GM23338 (cell line): Measurements from ENCODE around the gene GDPD4. TPM values are rescaled to one million over a fixed set of nuclear protein-coding genes. Genes with fewer than 3 reads are reported as not detected.

Experiments used
- ATAC-seq: fragments of 200-7000 bp; cut with Tn5 transposase; 3 replicates; pipeline ENCODE4 v1.9.1; 2020
- DNase-seq: peaks from one replicate; pipeline ENCODE4 v3.0.0-alpha.2; 2015; ENCODE audit warnings: low spot score
- H2AFZ ChIP-seq: fragments of 200-600 bp; sonication (generic); 2 replicates; pipeline ENCODE4 v1.8.0; 2016; ENCODE audit warnings: antibody characterized with exemption, mild to moderate bottlenecking, moderate library complexity
- H3F3A ChIP-seq: fragments of 200-600 bp; sonication (generic); replicated peaks from 2 replicates; pipeline ENCODE4 v1.8.0; 2017; ENCODE audit warnings: antibody characterized with exemption, mixed run types, low read depth
- H3K27ac ChIP-seq: fragments of 200-600 bp; sonication (generic); 2 replicates; pipeline ENCODE4 v1.6.1; 2016; ENCODE audit warnings: low read depth
- H3K27me3 ChIP-seq: fragments of 200-600 bp; sonication (generic); 2 replicates; pipeline ENCODE4 v1.8.0; 2016; ENCODE audit warnings: mild to moderate bottlenecking, mixed run types, moderate library complexity; ENCODE audit not compliant: insufficient read depth
- H3K36me3 ChIP-seq: fragments of 200-600 bp; sonication (generic); 2 replicates; pipeline ENCODE4 v1.8.0; 2016; ENCODE audit warnings: mild to moderate bottlenecking; ENCODE audit not compliant: insufficient read depth
- H3K4me1 ChIP-seq: fragments of 200-600 bp; sonication (generic); 2 replicates; pipeline ENCODE4 v1.8.0; 2016; ENCODE audit warnings: mild to moderate bottlenecking, moderate library complexity; ENCODE audit not compliant: insufficient read depth
- H3K4me2 ChIP-seq: fragments of 200-600 bp; sonication (generic); 2 replicates; pipeline ENCODE4 v1.7.1; 2017; ENCODE audit warnings: mixed run types
- H3K4me3 ChIP-seq: fragments of 200-600 bp; sonication (generic); 2 replicates; pipeline ENCODE4 v1.6.1; 2016; ENCODE audit warnings: mixed run types
- H3K79me2 ChIP-seq: fragments of 200-600 bp; sonication (generic); replicated peaks from 2 replicates; pipeline ENCODE4 v1.8.0; 2017; ENCODE audit warnings: mild to moderate bottlenecking; ENCODE audit not compliant: insufficient read depth
- H3K9me2 ChIP-seq: fragments of 200-600 bp; sonication (generic); 2 replicates; pipeline ENCODE4 v1.8.0; 2017; ENCODE audit not compliant: insufficient read depth
- H4K20me1 ChIP-seq: fragments of 200-600 bp; sonication (generic); replicated peaks from 2 replicates; pipeline ENCODE4 v1.8.0; 2017; ENCODE audit warnings: mild to moderate bottlenecking; ENCODE audit not compliant: insufficient read depth
- H3K27ac Mint-ChIP-seq: 2 replicates; pipeline ENCODE4 v1.8.0; 2020; ENCODE audit warnings: inconsistent platforms, mild to moderate bottlenecking, moderate library complexity, mixed read lengths
- H3K27me3 Mint-ChIP-seq: 3 replicates; pipeline ENCODE4 v1.8.0; 2022; ENCODE audit warnings: low read depth, mild to moderate bottlenecking, moderate library complexity, mixed read lengths, inconsistent platforms; ENCODE audit not compliant: insufficient read depth, poor library complexity
- H3K36me3 Mint-ChIP-seq: 3 replicates; pipeline ENCODE4 v1.8.0; 2021; ENCODE audit warnings: low read depth, mild to moderate bottlenecking, inconsistent platforms, moderate library complexity, mixed read lengths
- H3K4me1 Mint-ChIP-seq: 3 replicates; pipeline ENCODE4 v1.8.0; 2020; ENCODE audit warnings: mild to moderate bottlenecking, inconsistent platforms, mixed read lengths
- H3K4me3 Mint-ChIP-seq: 3 replicates; pipeline ENCODE4 v1.8.0; 2021; ENCODE audit warnings: moderate library complexity, mild to moderate bottlenecking, inconsistent platforms, mixed read lengths
- H3K9me3 Mint-ChIP-seq: 3 replicates; pipeline ENCODE4 v1.8.0; 2020; ENCODE audit warnings: moderate library complexity, mild to moderate bottlenecking, inconsistent platforms, mixed read lengths
- CREB1 ChIP-seq: fragments of 250-450 bp; sonication (Bioruptor Pico); IDR thresholded peaks from 2 replicates; pipeline ENCODE4 v1.5.0; 2020; ENCODE audit warnings: low read depth, mild to moderate bottlenecking, moderate library complexity
- EZH2 ChIP-seq: fragments of 200-600 bp; sonication (generic); IDR thresholded peaks from one replicate; pipeline ENCODE4 v1.8.0; 2017; ENCODE audit warnings: antibody characterized with exemption, mild to moderate bottlenecking, low read depth; ENCODE audit not compliant: unreplicated experiment
- EZH2phosphoT487 ChIP-seq: fragments of 200-600 bp; sonication (generic); IDR thresholded peaks from one replicate; pipeline ENCODE4 v1.8.1; 2018; ENCODE audit warnings: antibody characterized with exemption; ENCODE audit not compliant: unreplicated experiment
- JUNB ChIP-seq: IDR thresholded peaks from one replicate; pipeline ENCODE4 v1.6.1; 2016; ENCODE audit warnings: antibody characterized with exemption; ENCODE audit not compliant: unreplicated experiment
- NANOG ChIP-seq: IDR thresholded peaks from 2 replicates; pipeline ENCODE4 v1.6.1; 2016; ENCODE audit warnings: antibody characterized with exemption, borderline replicate concordance
- POLR2AphosphoS5 ChIP-seq: IDR thresholded peaks from 2 replicates; pipeline ENCODE4 v1.6.1; 2016; ENCODE audit warnings: antibody characterized with exemption, low read depth
- STAT1 ChIP-seq: IDR thresholded peaks from one replicate; pipeline ENCODE4 v1.6.1; 2016; ENCODE audit warnings: antibody characterized with exemption; ENCODE audit not compliant: unreplicated experiment
- ZNF331 ChIP-seq: fragments of 250-450 bp; sonication (Bioruptor Pico); IDR thresholded peaks from 2 replicates; pipeline ENCODE4 v1.5.0; 2020; ENCODE audit warnings: low read depth, mild to moderate bottlenecking, moderate library complexity
- polyA plus RNA-seq: library from polyadenylated mRNA; unstranded; fragments of >200 nt; fragmentation: Nextera tagmentation; extraction: Ambion mirVana; gene quantifications from 2 replicates; pipeline ENCODE4 v1.2.1, GENCODE V29; 2016
- total RNA-seq: library from RNA; depleted of rRNA; stranded (reverse); fragments of >200 nt; shearing (Covaris generic); gene quantifications from 2 replicates; pipeline ENCODE4 v1.2.3, GENCODE V29; 2014
- TF ChIP-seq, protein P1 (sequence below), 2 experiments: fragments of 200-600 bp in 1 of 2; sonication (generic) in 1 of 2; conservative IDR thresholded peaks; 2 replicates each; pipeline versions ENCODE4 v1.5.1 to v1.6.1; 2016 to 2017; ENCODE audit warnings: antibody characterized with exemption in 2 of 2, low read depth in 2 of 2, mild to moderate bottlenecking in 2 of 2, moderate library complexity in 1 of 2
- TF ChIP-seq, protein P2 (sequence below): IDR thresholded peaks from one replicate; pipeline ENCODE4 v1.6.1; 2018; ENCODE audit warnings: antibody characterized with exemption; ENCODE audit not compliant: unreplicated experiment

GDPD4 gene
- total and polyA plus RNA-seq, 2 experiments from 2014 or later: not detected

GRCh38 chr11:77188633-77189491 lies 112.6 kb downstream of the GDPD4 start:
- H2AFZ ChIP-seq: no peak overlapping the region
- H3K4me1 Mint-ChIP-seq: peaks cover 16% of the 10 kb centered on the region
- H3K9me2 ChIP-seq: 0 out of 2 replicates have a peak, but pooled peaks cover 7% of the 10 kb centered on the region
- peaks cover 4% of the 10 kb centered on the region; the same call in 1 of the 2 replicates for H3K4me1 ChIP-seq
- no peaks in the 10 kb centered on the region for H3K36me3 ChIP-seq
- no peak overlapping the region for H3K27ac ChIP-seq
- H3K4me3 ChIP-seq: no peak overlapping the region
- H3K4me3 Mint-ChIP-seq: no peak overlapping the region
- H3K4me2 ChIP-seq: no peak overlapping the region
- ATAC-seq (peak; percentile 74), DNase-seq (peak; percentile 64)
- H3K36me3 Mint-ChIP-seq: no peaks in the 10 kb centered on the region
- peaks cover 12% of the 10 kb centered on the region for H3K27me3 Mint-ChIP-seq
- TF ChIP-seq, protein P1, sequence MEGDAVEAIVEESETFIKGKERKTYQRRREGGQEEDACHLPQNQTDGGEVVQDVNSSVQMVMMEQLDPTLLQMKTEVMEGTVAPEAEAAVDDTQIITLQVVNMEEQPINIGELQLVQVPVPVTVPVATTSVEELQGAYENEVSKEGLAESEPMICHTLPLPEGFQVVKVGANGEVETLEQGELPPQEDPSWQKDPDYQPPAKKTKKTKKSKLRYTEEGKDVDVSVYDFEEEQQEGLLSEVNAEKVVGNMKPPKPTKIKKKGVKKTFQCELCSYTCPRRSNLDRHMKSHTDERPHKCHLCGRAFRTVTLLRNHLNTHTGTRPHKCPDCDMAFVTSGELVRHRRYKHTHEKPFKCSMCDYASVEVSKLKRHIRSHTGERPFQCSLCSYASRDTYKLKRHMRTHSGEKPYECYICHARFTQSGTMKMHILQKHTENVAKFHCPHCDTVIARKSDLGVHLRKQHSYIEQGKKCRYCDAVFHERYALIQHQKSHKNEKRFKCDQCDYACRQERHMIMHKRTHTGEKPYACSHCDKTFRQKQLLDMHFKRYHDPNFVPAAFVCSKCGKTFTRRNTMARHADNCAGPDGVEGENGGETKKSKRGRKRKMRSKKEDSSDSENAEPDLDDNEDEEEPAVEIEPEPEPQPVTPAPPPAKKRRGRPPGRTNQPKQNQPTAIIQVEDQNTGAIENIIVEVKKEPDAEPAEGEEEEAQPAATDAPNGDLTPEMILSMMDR (conservative IDR thresholded peaks at IDR 0.05; ENCODE audit: low read depth in 2 of 2): peak in 1 of 2 experiments; percentile 7; a peak in 1 of 4 replicates
- TF ChIP-seq CREB1 (CRISPR knock-in tag) (no peak), ZNF331 (CRISPR knock-in tag) (no peak), EZH2 (no peak), POLR2AphosphoS5 (no peak)
- no peaks in the 10 kb centered on the region for H3K27me3 ChIP-seq
- no peaks in the 10 kb centered on the region for H4K20me1 ChIP-seq
- H3K9me3 Mint-ChIP-seq: no peaks in the 10 kb centered on the region
- H3K27ac Mint-ChIP-seq: peak overlapping the region; percentile 47
- no peaks in the 10 kb centered on the region for H3K79me2 ChIP-seq
- no peaks in the 10 kb centered on the region; the same call in 1 of the 2 replicates for H3F3A ChIP-seq

DNA sequence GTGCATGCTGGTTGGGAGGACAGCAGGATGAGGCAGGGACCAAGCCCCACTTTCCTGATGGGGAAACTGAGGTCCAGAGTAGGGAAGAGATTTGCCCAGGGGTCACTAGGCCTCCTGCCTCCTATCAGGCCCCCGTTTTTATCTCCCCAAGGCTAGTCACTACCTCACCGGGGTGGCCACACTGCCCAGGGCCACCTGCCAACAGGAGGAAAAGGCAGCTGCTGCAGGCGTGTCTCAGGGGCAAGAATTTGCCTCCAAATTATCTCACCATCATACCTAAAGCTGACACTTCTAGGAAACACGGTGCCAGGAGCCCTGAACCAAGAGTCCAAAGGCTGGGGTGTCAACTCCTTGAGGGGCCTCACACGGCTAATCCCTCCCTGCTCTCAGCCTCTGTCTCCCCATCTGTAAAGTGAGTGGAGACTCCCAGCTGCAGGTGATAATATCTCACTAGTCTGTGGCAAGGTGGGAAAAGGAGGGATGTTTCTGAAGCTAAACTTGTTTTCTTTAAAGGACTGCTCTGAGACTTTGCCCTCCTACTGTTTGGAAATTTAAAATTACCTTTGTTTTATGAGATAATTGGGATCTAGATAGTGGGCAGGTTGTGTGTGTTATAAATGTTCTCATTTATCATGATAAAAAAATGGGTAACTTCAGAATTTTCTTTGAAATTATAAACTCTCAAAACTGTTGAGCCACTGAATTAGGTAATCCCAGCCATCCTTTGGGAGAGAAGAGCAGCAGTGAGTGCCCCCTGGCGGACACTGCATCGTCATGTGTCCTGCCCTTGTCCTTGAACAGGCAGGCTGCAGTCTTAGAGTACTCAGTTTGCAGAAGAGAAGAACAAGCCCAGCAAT lies 113.5 kb downstream of the GDPD4 start:
- Histone ChIP-seq H3K4me2 (no peak overlapping the region), H3K4me1 (peaks cover 4% of the 10 kb centered on the region; the same call in 1 of the 2 replicates), H3K36me3 (no peaks in the 10 kb centered on the region), H3F3A (no peaks in the 10 kb centered on the region; the same call in 1 of the 2 replicates), H3K27ac (no peak overlapping the region), H3K9me2 (0 out of 2 replicates have a peak, but pooled peaks cover 3% of the 10 kb centered on the region), H3K27me3 (no peaks in the 10 kb centered on the region), H2AFZ (no peak overlapping the region), H4K20me1 (no peaks in the 10 kb centered on the region), H3K79me2 (no peaks in the 10 kb centered on the region), H3K4me3 (no peak overlapping the region)
- TF ChIP-seq EZH2: no peak
- TF ChIP-seq, protein P2, sequence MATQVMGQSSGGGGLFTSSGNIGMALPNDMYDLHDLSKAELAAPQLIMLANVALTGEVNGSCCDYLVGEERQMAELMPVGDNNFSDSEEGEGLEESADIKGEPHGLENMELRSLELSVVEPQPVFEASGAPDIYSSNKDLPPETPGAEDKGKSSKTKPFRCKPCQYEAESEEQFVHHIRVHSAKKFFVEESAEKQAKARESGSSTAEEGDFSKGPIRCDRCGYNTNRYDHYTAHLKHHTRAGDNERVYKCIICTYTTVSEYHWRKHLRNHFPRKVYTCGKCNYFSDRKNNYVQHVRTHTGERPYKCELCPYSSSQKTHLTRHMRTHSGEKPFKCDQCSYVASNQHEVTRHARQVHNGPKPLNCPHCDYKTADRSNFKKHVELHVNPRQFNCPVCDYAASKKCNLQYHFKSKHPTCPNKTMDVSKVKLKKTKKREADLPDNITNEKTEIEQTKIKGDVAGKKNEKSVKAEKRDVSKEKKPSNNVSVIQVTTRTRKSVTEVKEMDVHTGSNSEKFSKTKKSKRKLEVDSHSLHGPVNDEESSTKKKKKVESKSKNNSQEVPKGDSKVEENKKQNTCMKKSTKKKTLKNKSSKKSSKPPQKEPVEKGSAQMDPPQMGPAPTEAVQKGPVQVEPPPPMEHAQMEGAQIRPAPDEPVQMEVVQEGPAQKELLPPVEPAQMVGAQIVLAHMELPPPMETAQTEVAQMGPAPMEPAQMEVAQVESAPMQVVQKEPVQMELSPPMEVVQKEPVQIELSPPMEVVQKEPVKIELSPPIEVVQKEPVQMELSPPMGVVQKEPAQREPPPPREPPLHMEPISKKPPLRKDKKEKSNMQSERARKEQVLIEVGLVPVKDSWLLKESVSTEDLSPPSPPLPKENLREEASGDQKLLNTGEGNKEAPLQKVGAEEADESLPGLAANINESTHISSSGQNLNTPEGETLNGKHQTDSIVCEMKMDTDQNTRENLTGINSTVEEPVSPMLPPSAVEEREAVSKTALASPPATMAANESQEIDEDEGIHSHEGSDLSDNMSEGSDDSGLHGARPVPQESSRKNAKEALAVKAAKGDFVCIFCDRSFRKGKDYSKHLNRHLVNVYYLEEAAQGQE: no peak
- TF ChIP-seq EZH2phosphoT487: no peak
- TF ChIP-seq CREB1 (CRISPR knock-in tag): peak; percentile 59; the same call in 1 of the 2 replicates
- no peak for TF ChIP-seq NANOG
- no peak for TF ChIP-seq ZNF331 (CRISPR knock-in tag)
- no peak for TF ChIP-seq POLR2AphosphoS5
- TF ChIP-seq, protein P1 (conservative IDR thresholded peaks at IDR 0.05; ENCODE audit: low read depth in 2 of 2): peak; percentile 93 to 98
- TF ChIP-seq JUNB: no peak
- no peak for TF ChIP-seq STAT1
- H3K4me1 Mint-ChIP-seq: peaks cover 16% of the 10 kb centered on the region
- peaks cover 13% of the 10 kb centered on the region for H3K27me3 Mint-ChIP-seq
- no peaks in the 10 kb centered on the region for H3K9me3 Mint-ChIP-seq
- peak; percentile 88 for DNase-seq
- H3K36me3 Mint-ChIP-seq: no peaks in the 10 kb centered on the region
- peak overlapping the region; percentile 47; the same call in 1 of the 2 replicates for H3K27ac Mint-ChIP-seq
- peak; percentile 77 for ATAC-seq
- no peak overlapping the region for H3K4me3 Mint-ChIP-seq
